ENCODE results near the gene DYDC1.

The DYDC1 gene

GRCh38 chr10:80356563-80356988 lies at the start of gene DYDC1, which contains the start of gene DYDC2:
DYDC1 (minus strand) TSS chr10:80356755; CDS start chr10:80352601, 4,154 bp downstream.
DYDC2 (plus strand) TSS chr10:80356781; CDS start chr10:80362444, 5,663 bp downstream.
- Mint-ChIP-seq H3K4me3 (peak within 1 kb of the TSS; percentile 74 to 94 (median 93)), H3K27me3 (ENCODE audit: low read depth) (peaks cover 32% of the 10 kb centered on the region), H3K36me3 (ENCODE audit: low read depth) (no peaks in the 10 kb centered on the region), H3K9me3 (no peaks in the 10 kb centered on the region), H3K27ac (peak within 1 kb of the TSS in 2 of 3 experiments; percentile 77 to 84), H3K4me1 (no peaks in the 10 kb centered on the region)
- TF ChIP-seq, protein P1, sequence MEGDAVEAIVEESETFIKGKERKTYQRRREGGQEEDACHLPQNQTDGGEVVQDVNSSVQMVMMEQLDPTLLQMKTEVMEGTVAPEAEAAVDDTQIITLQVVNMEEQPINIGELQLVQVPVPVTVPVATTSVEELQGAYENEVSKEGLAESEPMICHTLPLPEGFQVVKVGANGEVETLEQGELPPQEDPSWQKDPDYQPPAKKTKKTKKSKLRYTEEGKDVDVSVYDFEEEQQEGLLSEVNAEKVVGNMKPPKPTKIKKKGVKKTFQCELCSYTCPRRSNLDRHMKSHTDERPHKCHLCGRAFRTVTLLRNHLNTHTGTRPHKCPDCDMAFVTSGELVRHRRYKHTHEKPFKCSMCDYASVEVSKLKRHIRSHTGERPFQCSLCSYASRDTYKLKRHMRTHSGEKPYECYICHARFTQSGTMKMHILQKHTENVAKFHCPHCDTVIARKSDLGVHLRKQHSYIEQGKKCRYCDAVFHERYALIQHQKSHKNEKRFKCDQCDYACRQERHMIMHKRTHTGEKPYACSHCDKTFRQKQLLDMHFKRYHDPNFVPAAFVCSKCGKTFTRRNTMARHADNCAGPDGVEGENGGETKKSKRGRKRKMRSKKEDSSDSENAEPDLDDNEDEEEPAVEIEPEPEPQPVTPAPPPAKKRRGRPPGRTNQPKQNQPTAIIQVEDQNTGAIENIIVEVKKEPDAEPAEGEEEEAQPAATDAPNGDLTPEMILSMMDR (IDR thresholded peaks at IDR 0.05; ENCODE audit: unreplicated experiment in 3 of 3) = no peak

DNA sequence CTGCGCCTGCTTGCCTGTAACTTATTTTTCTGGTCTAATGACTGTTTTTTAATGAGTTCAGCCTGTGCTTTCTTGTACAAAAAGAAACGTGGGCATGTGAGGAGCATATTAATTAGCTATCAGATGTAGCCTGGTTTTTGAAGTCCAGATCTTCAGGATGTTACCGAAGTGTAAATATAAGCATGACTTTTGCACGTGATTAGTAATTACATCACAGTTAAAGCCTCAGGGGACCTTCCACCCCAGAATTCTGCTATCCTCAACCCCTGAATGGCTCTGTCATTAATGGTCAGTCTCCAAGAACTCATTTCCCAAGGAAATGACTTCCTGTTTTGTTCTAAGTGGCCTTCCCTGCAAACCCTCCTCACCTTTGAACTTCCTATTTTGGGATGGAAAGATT lies 49.6 kb upstream of the DYDC1 start:
- Mint-ChIP-seq H3K4me1 (peaks cover 48% of the 10 kb centered on the region), H3K36me3 (ENCODE audit: low read depth) (no peaks in the 10 kb centered on the region), H3K27me3 (ENCODE audit: low read depth) (no peaks in the 10 kb centered on the region), H3K27ac (peak overlapping the region; percentile 43 to 78 (median 73)), H3K4me3 (peak overlapping the region in 2 of 3 experiments; percentile 11 to 14), H3K9me3 (no peaks in the 10 kb centered on the region)
- TF ChIP-seq, protein P1 (IDR thresholded peaks at IDR 0.05; ENCODE audit: unreplicated experiment in 3 of 3) = no peak

DNA sequence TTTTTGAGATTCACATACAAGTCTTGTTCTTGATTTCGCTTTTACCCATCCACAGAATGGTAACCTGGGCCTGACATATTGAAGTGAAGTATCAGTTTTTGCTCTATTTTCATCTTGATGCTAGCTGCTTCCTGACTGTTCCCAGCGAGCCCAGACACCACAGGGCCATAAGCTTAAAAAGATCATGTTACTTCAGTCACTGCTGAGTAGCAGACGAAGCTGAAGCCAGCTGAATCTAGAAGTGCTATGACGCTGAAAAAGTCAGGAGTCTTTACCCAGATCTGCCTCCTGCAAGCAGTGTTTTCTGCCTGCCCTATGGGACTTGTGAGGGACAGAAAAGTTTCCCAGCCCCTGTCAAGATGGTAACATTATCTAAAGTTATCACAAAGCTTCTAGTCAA lies 49.1 kb upstream of the DYDC1 start:
- Mint-ChIP-seq H3K9me3 (no peaks in the 10 kb centered on the region), H3K27me3 (ENCODE audit: low read depth) (no peaks in the 10 kb centered on the region), H3K4me1 (peaks cover 42% of the 10 kb centered on the region), H3K4me3 (peak overlapping the region in 2 of 3 experiments; percentile 2 to 10), H3K27ac (peak overlapping the region; percentile 43 to 78 (median 73)), H3K36me3 (ENCODE audit: low read depth) (no peaks in the 10 kb centered on the region)
- TF ChIP-seq, protein P1 (IDR thresholded peaks at IDR 0.05; ENCODE audit: unreplicated experiment in 3 of 3) = no peak

DNA sequence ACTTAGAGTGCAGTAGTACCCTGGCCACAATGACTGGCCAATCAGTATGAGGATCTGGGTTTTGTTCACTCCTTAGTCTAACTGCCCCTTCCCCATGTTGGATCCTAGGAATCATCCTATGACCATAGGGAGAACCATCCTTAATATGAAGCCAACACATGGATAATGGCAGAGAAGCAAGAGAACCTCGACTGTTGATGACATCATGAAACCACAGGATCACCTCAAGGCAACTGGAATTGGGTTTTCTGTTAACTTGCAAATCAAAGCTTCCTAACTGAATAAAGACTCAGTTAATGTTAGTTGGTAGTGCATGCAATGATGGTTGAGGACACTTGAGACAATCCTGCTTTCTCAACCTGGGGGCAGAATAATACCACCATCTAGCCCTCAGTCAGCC lies 48.5 kb upstream of the DYDC1 start:
- no peaks in the 10 kb centered on the region for H3K36me3 Mint-ChIP-seq (ENCODE audit: low read depth)
- H3K27me3 Mint-ChIP-seq (ENCODE audit: low read depth) = no peaks in the 10 kb centered on the region
- TF ChIP-seq, protein P1 (IDR thresholded peaks at IDR 0.05; ENCODE audit: unreplicated experiment in 3 of 3) = no peak
- H3K4me1 Mint-ChIP-seq = peaks cover 36% of the 10 kb centered on the region
- peak overlapping the region; percentile 43 to 78 (median 73) for H3K27ac Mint-ChIP-seq
- no peak overlapping the region for H3K4me3 Mint-ChIP-seq
- no peaks in the 10 kb centered on the region for H3K9me3 Mint-ChIP-seq

- Mint-ChIP-seq H3K36me3 (ENCODE audit: low read depth) (no peaks in the 10 kb centered on the region), H3K4me3 (no peak overlapping the region), H3K27ac (no peak overlapping the region), H3K27me3 (ENCODE audit: low read depth) (no peaks in the 10 kb centered on the region), H3K9me3 (no peaks in the 10 kb centered on the region), H3K4me1 (peaks cover 2% of the 10 kb centered on the region)
- TF ChIP-seq, protein P1 (IDR thresholded peaks at IDR 0.05; ENCODE audit: unreplicated experiment in 3 of 3) = no peak
Measured at GRCh38 chr10:80400136-80400804, 43.7 kb upstream of the DYDC1 start.

DNA sequence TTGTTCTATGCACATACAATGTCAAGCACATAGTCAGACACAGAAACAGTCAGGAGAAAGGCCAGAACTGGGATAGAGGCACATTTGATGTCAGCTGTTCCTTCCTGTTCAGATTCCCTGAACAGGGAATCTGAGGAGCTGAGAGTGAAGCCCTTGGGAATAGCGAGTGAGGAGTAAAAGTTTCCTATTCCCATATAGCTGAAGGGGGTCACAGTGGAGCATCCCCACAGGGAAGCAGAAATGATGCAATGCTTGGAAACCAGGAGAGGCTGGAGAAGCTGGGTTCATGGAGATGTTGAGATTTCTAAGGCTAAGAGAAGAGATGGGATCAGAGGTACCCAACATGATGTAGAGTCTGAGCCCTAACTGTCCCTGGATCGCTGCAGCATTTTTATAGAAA lies 40.5 kb upstream of the DYDC1 start:
- no peaks in the 10 kb centered on the region for H3K36me3 Mint-ChIP-seq (ENCODE audit: low read depth)
- no peaks in the 10 kb centered on the region for H3K27me3 Mint-ChIP-seq (ENCODE audit: low read depth)
- H3K27ac Mint-ChIP-seq = no peak overlapping the region
- H3K4me3 Mint-ChIP-seq = no peak overlapping the region
- TF ChIP-seq, protein P1 (IDR thresholded peaks at IDR 0.05; ENCODE audit: unreplicated experiment in 3 of 3) = no peak
- H3K4me1 Mint-ChIP-seq = no peaks in the 10 kb centered on the region
- H3K9me3 Mint-ChIP-seq = no peaks in the 10 kb centered on the region
